HUDEP-2 (cell line): ENCODE measurements around the gene NOG.

Experiments used
- DNase-seq, 76 experiments: peaks; one replicate each; lab custom pipeline; 2025; ENCODE audit not compliant: unreplicated experiment in 76 of 76; lab: John Stamatoyannopoulos, UW

The NOG gene

DNA sequence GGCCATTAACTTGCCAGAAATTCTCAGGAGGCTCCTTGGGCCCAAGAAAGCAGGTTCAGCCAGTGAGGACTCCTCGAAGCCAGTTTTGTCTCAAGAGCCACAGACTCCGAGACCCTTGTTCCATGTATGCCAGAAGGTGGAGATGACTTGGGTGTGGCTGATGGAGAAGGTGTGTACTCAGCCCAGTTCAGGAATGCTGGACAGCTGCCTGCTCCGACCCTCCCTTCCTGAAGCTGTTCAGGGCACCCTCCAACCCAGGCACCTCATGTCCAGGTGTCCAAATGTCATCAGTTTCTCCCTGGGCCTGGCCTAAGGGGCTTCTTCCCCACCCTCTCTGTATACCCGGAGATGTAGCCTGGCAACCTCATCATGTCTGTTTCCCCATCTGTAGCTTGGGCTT, 40.2 kb downstream of the NOG start:
- no peak for DNase-seq

DNA sequence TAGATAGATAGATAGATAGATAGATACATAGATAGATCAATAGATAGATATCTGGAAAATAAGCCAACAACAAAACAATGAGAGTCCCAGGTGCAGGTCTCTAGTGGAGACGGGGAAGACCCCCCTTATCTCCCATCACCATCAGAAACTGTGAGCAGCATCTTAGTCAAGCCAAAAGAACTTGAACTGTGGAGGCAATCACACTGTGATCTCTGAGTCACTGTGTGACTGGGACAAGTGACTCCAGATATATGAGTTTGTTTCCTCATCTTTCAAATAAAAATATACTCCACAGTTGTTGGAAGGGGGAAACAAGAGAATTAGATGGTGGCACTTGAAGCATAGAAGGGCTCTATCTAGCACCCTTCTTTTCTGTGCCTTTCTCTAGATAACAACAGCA, 42.1 kb downstream of the NOG start:
- no peak for DNase-seq

DNA sequence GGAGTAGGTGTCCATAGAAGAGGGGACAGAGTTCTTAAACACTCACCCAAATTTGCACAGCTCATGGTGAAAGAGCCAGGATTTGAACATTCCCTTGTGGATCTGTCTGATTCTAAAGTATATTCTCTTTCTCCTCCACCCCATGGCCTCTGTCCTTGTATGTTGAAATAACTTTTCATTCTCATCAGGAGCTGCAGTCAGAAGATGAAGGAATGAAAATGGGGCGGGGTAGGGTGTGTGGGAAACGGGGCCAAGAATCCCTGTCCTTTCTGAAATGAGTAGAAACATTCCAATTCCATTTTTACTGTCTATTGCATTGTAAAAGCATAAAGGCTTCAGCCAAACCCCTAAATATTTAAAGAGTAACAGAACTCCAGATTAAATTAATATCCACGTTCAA, 42.8 kb downstream of the NOG start:
- no peak for DNase-seq

DNA sequence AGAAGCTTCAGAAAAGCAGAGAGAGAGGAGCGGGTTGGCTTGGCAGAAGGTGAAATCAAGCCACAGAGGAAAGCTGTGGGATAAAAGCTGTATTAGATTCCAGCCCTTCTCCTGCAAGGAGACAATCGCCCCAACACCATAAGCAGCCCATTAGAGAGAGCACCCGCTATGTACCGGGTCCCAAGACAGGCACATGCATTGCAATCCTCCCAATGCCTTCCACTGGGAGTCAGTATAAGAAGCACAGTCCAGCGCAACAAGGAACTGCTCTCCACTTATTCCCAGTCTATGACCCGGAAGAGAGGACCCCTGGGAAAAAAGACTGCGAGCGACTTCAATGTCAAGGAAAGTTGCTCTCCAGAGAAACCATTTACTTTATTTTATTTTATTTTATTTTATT, 43.8 kb downstream of the NOG start:
- no peak for DNase-seq

DNA sequence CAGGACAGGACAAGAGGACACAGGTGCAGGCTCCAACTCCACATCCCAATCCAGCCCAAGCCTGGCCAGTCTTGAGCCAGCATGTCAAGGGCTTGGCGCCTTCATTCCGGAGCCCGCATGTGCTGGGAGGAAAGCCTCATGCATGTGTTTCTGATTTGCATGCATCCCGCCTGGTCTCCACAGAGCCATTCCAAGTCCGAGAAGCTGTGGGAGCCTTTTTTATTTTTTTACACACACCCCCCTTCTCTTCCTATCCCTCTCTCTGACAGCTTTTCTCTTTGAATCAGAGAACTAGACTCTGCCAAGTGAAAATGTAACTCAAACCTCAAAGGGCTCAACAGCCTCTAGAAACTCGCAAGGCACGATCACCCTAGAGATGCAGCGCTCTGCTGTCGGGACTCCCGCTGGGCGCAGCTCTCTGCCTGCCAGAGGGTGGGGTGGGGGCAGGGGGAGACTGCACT, 45.1 kb downstream of the NOG start:
- DNase-seq = no peak

DNA sequence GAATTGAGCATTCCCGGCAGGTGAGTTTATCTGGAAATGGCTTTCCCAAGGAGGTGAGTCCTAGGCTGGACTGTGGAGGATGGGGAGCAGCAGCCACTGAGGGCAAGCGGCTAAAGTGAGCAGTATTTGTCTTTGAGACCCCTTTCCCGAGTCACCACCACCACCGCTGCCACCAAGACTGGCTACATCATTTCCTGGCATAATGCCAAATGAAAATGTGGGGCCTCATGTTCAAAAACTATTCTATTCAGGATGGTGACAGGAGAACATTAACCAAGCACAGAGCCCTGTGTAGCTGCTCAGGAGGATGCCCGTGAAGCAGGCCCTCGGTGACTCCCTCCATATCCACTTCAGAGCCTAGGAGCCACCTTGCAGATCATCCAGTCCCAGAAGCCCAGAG, 46.0 kb downstream of the NOG start:
- DNase-seq = no peak

DNA sequence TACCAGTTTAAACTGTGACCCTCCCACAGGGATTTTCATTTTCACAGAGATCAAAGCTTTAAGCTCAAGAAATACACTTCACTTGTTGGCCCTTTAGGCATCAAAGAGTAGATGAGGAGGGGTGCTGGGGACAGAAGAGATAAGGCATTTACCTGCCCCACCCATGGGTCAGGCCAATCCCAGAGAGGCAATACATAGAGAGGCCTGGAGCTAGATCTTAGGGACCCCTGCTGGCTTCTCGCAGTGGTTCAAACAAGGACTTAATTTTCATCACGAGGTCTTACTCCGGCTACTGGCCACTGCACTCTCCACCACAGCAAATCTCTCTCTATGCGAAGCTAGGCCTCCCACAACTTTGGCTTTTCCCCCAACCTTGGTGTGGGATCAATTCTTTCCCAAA, 46.6 kb downstream of the NOG start:
- DNase-seq = no peak

DNA sequence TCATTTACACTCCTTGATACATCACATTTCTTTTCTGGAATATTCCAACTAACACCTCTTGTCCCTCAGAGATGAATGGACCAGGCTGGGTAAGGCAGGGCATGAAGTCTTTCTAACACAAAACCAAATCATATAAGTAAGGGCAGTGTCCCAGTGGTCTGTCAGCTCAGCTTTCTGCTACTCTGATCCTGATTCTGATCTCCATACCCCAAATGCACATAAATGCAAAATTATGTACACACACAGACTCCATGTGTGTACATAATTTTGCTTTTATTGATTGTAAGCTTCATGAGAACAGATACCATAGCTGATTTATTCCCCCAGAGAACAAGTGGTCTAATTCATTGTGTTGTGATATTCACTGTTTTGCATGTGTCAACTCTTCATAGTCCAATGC, 47.9 kb downstream of the NOG start:
- DNase-seq = no peak

DNA sequence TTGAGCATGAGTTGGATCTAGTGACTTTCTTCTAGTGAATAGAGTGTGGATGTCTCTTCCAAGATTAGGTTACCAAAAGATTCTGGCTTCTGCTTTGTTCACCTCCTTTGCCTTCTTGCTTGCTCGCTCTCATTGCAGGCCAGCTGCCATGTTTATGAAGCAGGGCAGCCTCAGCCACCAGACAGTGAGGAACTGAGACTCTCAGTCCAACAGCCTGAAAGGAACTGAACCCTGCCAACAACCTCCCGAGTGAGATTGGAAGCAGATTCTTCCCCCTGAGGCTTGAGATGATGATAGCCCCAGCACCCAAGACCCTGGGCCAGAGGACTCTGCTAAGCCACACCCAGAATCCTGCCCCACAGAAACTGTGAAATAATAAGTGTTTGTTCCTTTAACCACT, 48.4 kb downstream of the NOG start:
- DNase-seq = no peak

DNA sequence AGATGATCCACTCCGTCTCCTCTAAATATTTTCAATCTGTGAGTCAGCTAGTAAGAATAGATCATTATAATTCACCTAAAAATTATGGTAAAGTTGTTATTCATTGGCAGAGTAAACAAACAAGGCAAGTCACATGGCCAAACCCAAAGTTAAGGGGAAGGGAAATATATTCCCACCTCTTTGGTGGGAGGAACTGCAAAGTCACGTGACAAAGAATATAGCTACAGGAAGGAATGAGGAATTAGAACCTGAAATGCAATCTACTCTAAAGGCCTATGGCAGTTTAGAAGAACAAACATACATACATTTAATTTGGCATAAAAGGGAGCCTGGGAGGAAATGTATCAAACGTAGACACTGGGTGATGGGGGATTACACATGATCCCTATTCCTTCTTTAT, 48.9 kb downstream of the NOG start:
- DNase-seq = no peak
